Right hindlimb (tissue), 1 donor: ENCODE measurements around the gene VOPP1.

ENCODE experiments used
- DNase-seq: peaks from one replicate; pipeline ENCODE4 v3.0.0-alpha.2; 2018

The VOPP1 gene

DNA sequence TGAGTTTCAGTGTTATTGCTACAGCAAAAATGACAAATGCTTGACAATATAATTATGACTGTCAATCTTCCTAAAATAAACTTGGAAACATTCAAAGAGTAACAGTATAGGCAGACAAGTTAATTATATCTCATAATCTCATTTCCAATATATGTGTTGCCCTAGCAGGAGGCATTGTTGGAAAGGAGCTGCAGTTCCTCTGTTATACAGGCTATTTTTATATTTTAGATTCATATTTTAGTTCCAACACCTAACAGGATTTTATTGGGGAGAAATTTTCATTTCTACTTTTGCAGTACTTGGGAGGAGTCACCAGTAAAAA, 19.3 kb downstream of the VOPP1 start:
- DNase-seq, result no peak

DNA sequence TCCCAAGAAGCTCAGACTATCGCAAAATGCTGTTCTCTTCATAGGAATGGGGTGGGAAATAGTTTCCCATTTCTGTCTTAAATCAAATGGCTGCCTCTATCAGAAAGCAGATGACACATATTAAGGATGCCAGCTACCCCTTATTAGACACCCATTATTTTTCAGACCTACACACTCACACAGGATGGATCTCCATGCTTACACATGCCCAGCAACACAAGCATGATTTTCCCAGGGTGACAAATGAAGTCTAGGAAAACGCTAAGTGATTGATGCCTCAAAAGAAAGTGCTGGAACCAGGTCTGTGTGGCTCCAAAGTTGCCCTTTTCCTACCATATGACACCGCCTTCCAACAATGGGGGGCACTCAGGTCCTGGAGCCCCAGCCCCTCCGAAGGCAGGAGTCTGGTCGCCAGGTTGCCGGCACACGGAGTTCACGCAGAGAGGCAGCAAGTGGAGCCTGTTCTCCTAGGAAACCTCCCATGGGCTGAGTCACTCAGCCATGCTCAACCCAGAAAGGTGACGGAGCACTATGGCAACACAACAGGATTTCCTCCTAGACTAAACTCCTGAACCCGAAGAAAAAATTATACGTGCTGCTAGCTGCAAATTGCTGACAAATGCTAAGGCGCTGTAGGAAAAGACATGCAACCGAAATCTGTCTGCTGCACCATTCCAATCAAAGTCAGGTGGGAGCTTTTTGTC, 19.8 kb downstream of the VOPP1 start:
- peak; percentile 37 for DNase-seq

DNA sequence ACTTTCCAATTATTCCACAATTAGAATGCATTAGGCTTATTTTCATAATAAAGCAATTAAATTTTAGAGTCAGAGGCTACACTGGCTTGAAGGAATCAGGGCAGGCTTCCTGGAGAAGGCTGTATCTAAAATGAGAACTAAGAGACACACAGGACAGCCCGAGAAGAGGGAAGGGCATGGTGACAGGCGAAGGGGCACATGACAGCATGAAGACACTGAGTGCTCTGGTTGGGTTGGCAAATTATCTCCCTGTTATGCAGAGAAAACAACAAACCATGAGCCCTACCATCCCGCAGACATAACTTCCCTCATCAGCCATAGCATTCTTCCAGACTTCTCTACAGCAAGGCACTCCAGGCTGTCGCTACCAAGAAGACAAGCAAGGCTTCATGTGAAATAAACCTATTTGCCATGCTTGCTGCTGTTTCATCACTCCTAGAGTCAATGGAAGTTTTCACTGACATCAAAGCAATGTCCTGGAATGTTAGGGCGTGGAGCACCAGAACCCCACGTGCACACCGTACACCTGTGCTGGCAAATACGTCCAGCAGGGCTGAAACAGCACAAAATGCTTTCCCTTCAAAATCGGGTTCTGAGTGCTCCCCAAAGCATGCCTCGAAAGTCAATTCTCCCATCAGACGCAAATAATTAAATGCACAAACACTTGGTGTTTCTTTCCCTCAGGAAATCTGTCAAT, 21.3 kb downstream of the VOPP1 start:
- no peak for DNase-seq

DNA sequence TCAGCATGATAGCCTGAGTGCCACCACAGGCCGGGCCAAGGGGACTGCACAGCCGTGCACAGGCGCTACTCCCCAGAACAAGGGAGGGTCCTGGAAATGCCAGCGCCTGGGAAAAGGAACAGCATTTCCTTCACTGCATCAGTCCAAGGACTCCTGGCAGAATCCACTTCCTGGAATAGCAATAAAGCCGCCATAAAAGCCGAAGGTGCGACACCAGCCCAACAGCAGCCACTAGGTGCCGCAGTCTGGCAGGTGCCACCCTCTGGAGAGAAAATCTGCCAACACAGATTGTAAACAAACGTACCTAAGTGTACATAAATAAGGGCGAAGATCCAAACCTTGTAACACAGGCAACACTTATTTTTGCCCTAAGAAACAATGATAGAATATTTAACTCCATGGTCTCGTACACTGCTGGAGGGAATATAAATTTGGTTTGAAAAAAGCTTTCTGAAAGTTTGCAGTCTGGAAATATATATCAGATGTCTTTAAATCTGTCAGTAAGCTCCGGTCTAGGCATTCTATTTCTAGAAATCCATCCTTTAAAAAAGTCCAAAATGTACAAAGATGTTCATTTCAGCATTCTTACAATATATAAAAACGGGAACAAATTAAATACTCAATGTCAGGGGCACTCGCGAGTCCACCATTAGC, 22.2 kb downstream of the VOPP1 start:
- no peak for DNase-seq

DNA sequence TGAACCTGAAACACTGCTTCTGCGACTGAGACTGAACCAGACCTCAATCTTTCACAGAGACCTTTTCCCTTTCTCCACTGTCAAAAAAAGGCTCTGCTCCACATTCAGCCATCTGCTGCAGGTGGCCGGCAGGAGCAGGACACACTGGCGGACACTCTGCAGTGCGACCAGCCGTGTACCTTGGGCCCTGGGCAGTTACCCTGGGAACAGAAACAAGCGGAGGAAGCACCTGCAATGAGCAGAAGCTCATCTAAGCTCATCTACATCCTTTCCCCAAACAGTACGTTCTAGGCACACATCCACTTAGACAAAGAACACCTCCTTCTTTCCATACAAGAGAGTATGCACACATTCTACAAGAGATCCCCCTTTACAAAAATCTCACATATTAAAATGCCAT, 22.8 kb downstream of the VOPP1 start:
- DNase-seq, result no peak

DNA sequence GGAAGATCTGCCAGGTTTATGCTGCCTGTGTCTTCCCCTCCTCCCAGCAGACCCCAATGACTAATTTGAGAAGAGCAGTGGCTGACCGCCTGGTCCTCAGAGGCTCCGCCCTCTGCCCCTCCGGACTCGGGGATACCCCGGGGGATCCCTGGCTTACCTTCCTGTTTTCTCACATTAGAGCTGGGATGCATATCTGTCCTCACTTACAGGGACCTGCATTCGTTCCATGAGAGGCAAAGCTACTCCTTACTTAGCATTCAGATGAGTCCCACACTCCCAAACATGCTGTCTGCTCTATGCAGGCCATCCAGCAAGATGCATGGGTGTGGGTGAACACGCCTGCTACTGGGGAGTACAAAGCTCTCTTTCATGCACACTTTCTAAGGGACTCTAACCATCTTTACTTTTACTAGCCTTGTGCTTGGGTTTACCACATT, 24.0 kb downstream of the VOPP1 start:
- no peak for DNase-seq

DNA sequence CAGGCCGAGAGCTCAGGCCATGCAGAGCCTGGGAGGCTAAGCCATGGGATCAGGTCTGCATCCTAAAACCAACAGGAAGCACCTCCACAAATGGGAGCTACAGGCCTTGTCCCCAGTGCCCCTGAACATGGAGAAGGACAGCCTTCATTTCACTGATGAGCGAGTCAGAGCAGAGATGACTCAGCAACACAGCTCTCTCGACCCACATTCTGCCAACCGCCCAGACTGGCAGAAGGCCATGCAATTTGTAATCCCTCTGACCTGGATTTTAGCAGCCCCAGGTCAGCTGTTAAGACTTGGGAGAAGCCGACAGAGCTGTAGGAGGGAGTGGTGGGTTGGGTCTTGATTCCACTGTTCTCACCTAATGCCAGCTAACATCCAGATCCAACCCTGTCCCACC, 25.5 kb downstream of the VOPP1 start:
- DNase-seq, result peak; percentile 56

DNA sequence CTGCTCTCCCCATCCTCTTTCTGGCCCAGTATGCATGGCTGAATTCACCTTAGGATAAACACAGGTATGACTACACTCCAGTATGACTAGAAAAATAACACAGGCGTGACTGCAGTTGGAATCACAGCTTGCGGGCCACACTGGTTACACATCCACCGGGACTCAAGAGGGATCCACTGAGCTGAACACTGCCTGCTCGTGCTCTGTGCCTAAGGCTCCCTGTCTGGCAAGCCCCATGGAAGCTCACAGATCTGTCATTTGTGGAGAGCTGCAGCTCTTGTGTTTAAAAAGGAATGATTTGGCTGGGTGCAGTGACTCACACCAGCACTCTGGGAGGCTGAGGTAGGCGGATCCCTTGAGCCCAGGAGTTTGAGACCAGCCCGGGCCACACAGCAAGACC, 26.8 kb downstream of the VOPP1 start:
- DNase-seq, result no peak

DNA sequence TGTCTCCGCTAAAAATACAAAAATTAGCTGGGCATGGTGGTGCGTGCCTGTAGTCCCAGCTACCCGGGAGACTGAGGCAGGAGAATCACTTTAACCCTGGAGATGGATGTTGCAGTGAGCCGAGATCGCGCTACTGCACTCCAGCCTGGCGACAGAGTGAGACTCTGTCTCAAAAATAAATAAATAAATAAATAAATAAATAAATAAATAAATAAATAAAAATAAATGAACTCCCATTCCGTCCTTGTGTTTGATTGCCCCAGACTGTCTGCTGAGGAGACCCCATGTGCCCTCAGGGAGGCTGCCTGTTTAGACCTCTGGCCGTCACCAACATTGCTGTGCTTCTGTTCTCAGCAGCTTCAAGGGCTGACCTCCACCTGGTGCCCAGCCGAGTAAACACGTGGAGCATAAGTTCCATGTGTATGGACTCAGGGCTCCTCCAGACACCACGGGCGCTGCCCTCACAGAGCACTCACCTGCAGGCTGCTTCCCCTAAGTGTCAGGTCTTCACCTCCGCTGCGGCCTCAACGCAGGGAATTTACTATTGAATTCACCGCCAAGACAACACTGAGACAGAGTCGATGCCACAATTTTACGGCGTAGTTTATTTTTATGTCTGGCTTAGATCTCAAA, 32.0 kb downstream of the VOPP1 start:
- no peak for DNase-seq

DNA sequence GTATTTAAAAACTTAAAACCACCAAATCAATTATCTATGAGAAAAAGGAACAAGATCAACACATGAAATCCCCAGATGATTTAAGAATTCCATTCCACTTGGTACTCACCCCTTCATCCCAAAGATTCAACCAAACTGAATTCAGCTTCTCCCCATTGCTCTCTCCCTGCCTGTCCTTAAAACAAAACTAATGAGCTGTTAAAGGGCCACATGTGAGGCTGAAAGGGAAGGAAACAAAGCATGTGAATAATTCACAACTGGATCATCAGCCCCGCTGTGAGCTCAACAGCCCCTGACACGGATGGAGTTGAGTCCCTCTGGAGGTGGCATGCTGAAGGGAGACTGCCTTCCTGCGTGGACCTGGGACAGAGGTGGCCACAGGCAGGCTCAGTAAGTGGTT, 32.9 kb downstream of the VOPP1 start:
- DNase-seq, result no peak

DNA sequence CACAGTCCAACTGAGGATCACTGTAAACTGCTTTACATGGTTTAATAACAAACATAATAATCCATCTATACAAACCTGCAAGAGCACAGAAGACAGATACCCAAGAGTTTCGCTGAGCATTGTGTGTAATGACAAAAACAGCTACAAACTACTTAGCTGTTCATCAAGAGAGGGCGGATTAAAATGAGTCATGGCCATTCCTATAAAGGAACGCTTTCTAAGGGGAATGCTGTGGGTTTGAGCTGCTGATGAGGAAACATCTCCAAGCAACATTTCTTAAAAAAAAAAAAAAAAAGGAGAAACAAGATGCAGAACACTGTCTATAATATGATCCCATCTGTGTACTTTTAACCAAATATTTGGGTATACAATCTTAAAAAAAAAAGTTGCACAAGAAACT, 33.8 kb downstream of the VOPP1 start:
- no peak for DNase-seq

DNA sequence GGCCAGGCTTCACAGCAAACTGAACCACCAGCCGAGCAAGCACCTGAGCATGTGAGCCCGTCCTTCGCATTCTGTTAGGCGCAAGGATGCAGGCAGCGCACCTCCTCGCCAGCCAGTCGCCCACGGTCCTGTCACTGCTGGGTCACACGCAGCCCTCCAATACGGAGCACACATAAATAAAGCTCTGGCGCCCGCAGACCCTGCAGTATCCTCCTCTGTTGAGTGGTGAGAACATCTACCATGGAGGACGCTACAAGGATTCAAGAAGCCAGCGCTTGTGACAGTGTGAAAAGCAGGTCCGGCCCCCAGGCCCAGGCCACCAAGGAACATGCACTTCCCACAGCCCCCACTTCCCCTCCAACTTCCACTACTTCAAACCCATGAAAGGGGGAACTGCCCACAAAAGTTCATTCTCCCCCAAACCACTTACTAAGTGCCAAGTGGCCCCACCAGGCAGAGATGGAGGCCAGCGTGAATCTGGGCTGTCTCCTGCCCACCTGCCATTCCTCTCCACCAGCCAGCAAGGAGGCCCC, 34.8 kb downstream of the VOPP1 start:
- DNase-seq, result no peak

DNA sequence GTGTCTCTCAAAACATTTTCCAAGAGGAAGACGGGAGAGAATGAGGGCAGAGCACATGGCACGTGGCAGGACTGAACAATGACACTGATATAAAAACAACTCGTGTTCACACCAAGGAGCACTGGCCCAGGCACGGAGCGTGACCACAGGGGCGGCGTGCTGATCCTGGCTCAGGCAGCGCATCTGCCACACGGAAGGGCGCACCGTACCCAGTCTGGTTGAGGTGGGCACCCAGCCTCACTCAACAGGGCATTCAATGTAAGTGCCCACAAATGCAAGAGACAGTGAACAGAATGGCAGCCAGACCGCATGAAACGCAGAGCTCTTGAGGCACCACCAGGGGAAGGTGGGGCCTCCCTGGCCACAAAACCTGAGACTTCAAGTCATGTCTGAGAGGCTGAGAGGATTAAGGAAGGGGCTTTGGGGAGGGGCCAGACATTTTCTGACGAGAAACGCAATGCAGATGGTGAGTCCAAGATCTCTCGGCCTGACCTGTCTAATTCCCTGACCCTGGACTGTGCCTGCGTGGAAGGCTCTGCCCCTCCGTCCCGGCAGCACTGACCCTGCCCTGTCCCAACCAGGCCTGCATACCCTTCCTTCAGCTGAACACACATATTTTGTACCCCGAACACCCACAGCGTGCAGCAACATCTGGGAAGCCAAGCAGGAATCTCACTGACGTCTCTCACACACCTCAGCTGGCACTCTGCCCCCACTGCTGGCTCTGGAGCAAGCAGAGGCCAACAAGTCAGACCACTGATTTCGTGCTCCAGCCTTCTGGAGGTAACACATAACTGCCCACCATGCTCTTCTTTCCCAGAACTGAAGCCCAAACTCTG, 35.5 kb downstream of the VOPP1 start:
- peak; percentile 39 for DNase-seq

DNA sequence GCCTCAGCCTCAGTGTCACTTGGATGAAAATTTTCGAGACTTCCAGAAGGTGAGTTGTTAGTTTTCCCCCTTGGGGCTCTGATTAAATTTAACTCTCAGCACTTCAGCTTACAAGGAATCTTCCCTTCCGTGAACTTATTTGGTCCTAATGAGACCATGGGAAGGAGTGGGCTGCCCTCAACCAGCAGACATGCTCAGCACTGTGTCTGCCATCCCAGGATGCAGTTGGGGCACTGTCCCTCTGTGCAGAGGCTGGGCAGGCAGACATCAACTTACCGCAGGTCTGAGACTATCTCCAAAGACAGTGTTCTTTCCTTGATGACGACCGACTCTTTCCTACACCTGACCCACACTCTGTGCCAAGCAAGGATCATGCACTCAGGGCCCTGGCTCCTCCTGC, 36.7 kb downstream of the VOPP1 start:
- no peak for DNase-seq

DNA sequence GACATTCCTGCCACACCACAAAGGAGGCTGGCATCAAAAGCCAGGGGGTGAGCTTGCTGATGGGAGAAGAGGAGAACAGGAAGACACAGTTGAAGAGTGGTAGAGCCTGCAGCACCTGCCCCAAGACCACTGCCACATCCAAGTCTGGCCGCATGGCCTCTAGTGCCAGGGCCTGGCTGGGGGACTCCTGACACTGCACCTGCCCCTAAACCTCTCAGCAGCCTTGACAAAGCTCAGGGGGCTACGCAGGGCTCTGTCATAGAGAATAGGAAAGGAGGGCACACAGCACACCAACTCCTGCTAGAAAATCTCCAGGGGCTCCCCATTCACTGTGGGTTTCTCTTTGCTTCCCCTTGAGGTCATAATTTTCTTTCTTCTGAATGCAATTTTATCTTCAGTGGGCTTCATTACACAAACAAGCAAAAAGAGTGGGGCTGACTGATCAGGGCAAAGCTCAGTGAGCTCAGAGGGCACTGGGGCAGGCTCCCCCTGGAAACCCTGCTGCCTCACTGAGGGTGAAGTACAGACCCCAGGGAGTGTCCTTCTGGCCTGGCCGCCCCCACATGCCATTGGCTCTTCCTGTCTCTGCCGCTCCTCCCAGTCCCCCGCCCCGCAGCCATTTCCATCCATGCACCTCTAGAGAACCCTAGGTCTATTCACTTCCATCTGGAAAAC, 37.2 kb downstream of the VOPP1 start:
- DNase-seq, result no peak

DNA sequence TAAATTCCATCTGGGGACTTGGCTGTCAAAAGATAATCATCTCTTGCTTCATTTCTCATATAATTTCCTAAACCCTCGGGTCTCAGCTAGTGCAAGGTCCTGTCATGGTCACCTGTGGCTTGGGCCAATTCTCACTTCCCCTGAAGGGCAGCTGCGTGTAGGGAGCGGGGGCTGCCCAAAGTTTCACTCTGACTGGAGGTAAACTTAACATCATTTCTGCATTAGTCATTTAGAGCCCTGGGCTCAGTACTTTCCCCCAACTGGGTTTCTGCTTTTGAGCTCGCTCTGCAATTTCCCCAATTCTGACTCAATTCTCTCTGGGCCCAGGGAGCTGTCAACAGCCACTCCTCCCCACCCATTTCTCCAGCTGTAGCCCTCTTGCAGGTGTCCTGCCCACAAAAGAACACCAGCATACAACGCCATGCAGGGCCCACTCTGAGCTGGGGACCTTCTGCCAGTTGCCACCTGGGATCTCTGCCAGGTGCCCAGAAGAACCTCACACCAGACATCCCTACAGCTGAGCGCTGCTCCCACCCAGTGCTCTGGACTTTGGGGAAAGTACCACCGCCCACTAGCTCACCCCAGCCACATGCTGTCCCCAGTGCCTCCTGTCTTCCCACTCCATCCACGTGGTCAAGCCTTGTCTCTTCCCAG, 37.9 kb downstream of the VOPP1 start:
- peak; percentile 30 for DNase-seq

DNA sequence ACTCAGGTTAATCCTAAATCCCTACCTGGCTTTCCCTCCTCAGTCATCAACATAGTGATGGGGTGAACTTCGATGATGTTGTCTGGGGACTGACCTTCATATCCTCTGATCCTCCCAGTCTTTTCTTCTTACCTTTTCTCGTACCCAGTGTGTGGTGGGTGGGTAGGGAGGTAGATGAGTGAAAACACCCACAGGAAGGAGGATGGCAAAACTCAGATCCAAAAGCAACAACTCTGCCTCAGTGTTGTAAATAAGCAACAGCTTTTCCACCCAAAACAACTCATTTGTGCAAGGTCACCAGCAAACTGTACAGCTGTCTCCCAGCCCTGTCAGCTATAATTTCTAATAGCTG, 38.6 kb downstream of the VOPP1 start:
- no peak for DNase-seq

DNA sequence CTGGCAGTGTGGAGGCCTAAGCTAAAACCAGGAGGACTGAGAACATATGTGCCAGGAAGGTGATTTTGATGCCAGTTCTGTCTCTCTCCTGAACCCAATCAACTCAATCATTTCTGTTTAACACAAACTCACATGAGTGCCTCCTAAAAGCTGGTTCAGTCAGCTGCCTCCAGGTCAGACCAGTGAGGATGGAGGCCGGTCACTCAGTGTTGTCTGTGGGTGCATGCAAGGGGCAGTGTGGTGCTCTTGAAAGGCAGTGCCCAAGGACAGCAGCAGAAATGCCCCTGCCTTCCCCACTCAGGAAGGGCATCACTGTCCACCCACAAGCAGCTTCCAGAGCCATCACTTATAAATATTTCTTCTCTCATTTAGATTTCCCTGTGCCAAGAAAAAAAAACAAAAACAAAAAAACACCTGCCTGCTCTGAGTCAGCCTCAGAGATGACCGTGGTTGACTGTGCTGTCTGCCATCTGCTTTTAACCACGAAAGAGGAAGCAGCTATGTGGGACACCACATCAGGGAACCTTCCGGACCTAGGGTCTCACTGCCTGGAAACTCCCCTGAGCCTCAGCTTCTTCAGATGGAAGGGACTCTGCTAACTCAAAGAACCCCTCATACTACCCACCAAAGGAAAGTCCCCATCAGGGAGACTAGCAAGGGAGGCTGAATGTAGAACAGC, 39.1 kb downstream of the VOPP1 start:
- no peak for DNase-seq

DNA sequence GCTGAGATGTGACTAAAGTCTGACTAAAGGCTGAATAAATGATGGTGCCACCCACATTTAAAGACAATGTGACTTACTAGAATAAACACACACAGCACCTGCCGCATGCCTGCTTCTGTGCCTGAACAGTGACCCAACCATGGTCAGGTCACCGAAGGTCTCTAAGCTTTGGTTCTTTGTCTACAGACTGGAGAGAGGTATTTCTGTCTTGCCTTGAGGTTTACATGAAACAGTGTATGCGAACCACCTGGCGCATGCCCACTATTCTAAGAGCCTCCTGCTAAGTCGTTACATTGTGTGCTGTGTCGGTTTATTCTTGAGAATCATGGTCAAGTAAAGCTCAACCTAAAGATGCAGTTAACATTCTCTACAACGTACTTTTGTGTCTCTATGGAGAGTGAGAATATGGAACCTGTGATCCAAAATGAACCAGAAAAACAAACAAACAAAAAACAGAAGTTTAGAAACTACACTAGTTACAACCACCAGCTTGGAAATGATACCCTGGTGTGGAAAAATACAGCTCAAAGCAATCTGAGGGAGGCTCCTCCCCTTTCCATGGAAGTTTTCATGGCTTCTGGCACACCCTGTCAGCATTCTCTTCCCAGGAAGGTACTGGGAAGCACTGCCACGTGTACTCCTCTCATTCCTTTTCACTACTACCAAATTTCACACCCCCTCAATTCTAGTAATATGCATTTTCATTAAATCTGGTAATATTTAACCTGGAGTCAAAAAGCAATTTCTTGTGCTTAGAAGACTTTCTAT, 40.0 kb downstream of the VOPP1 start:
- DNase-seq, result no peak

DNA sequence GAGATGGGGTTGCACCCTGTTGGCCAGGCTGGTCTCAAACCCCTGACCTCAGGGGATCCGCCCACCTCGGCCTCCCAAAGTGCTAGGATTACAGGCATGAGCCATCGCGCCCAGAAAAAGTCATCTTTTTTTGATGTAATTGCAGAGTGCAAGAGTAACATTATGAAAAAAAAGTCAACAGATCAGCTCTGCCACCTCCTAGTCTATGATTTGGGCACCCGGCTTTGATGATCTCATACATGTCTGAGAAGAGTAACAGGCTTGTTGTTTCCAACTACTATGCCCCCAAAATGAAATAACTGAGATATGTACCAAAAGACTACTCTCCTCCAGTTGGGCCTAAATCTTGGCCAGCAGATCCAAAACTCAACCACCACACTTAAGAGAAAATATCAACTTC, 40.8 kb downstream of the VOPP1 start:
- no peak for DNase-seq
